ENCODE measurements around the gene ENO3. TPM values are rescaled to one million over a fixed set of nuclear protein-coding genes. Genes with fewer than 3 reads are reported as not detected.

The ENO3 gene
- total and polyA plus RNA-seq, 3 donors from 2014 or later, result 16.4 to 29.9 (median 17.2) TPM

GRCh38 chr17:4937553-4937952, 13.4 kb upstream of the ENO3 start:
- H3K4me1 ChIP-seq, result peaks cover 14% of the 10 kb centered on the region
- no peaks in the 10 kb centered on the region for H3K9me3 ChIP-seq
- no peak for TF ChIP-seq POLR2A (IDR thresholded peaks at IDR 0.05)
- no peak for TF ChIP-seq CTCF (IDR thresholded peaks at IDR 0.05)
- intact Hi-C loops (cut with DNase I; ENCODE audit: low total_unique reads), result no loop called here
- H3K36me3 ChIP-seq (ENCODE audit: low read depth, missing control alignments), result no peaks in the 10 kb centered on the region
- DNase-seq, result no peak
- H3K27ac ChIP-seq, result no peak overlapping the region
- no peak overlapping the region for H3K4me3 ChIP-seq
- no peaks in the 10 kb centered on the region for H3K27me3 ChIP-seq
- whole genome bisulfite sequencing, 2 donors, result 93 to 97% methylated on average over 13 to 16 of the region's 16 CpGs

- intact Hi-C loops (cut with DNase I; ENCODE audit: low total_unique reads), result no loop called here
- Histone ChIP-seq H3K27ac (no peak overlapping the region), H3K4me3 (no peak overlapping the region), H3K27me3 (no peaks in the 10 kb centered on the region), H3K9me3 (no peaks in the 10 kb centered on the region), H3K4me1 (peaks cover 14% of the 10 kb centered on the region), H3K36me3 (ENCODE audit: low read depth, missing control alignments) (no peaks in the 10 kb centered on the region)
- TF ChIP-seq CTCF (IDR thresholded peaks at IDR 0.05) (no peak), POLR2A (IDR thresholded peaks at IDR 0.05) (no peak)
- WGBS, 2 donors, result 91 to 93% methylated on average over 9 to 11 of the region's 11 CpGs
- no peak for DNase-seq
These were observed 12.8 kb upstream of the ENO3 start for GRCh38 chr17:4938069-4938491.

GRCh38 chr17:4938688-4939545, 12.0 kb upstream of the ENO3 start:
- DNase-seq, result no peak
- peaks cover 14% of the 10 kb centered on the region for H3K4me1 ChIP-seq
- TF ChIP-seq POLR2A (IDR thresholded peaks at IDR 0.05), result no peak
- no peak for TF ChIP-seq CTCF (IDR thresholded peaks at IDR 0.05)
- WGBS, 2 donors, result 51 to 53% methylated on average over 13 to 19 of the region's 19 CpGs
- peak overlapping the region; percentile 69 for H3K4me3 ChIP-seq
- H3K27me3 ChIP-seq, result no peaks in the 10 kb centered on the region
- no peaks in the 10 kb centered on the region for H3K9me3 ChIP-seq
- peak overlapping the region; percentile 83 to 97 for H3K27ac ChIP-seq
- intact Hi-C loops (cut with DNase I; ENCODE audit: low total_unique reads), result no loop called here
- no peaks in the 10 kb centered on the region for H3K36me3 ChIP-seq (ENCODE audit: low read depth, missing control alignments)

- Histone ChIP-seq H3K27me3 (no peaks in the 10 kb centered on the region), H3K27ac (peak overlapping the region; percentile 83 to 97), H3K4me1 (peaks cover 14% of the 10 kb centered on the region), H3K4me3 (peak overlapping the region; percentile 69), H3K36me3 (ENCODE audit: low read depth, missing control alignments) (no peaks in the 10 kb centered on the region), H3K9me3 (no peaks in the 10 kb centered on the region)
- WGBS, 2 donors, result 0% methylated on average over 12 to 16 of the region's 16 CpGs
- TF ChIP-seq POLR2A (IDR thresholded peaks at IDR 0.05) (no peak), CTCF (IDR thresholded peaks at IDR 0.05) (no peak)
- intact Hi-C loops (cut with DNase I; ENCODE audit: low total_unique reads), result no loop called here
- DNase-seq, result no peak
These were observed 11.4 kb upstream of the ENO3 start for GRCh38 chr17:4939546-4939795.

Measured in testis (tissue), 3 donors.